Measurements from ENCODE around the gene BICD2. TPM values are rescaled to one million over a fixed set of nuclear protein-coding genes. Genes with fewer than 3 reads are reported as not detected.
"Not testable (repeated sequence)": the region's sequence is repeated elsewhere in the genome, so short reads cannot be mapped to it uniquely, and the experiment has no call there.

The BICD2 gene
- 52.5 TPM for total RNA-seq (ENCODE audit: insufficient read depth, low replicate concordance)

DNA sequence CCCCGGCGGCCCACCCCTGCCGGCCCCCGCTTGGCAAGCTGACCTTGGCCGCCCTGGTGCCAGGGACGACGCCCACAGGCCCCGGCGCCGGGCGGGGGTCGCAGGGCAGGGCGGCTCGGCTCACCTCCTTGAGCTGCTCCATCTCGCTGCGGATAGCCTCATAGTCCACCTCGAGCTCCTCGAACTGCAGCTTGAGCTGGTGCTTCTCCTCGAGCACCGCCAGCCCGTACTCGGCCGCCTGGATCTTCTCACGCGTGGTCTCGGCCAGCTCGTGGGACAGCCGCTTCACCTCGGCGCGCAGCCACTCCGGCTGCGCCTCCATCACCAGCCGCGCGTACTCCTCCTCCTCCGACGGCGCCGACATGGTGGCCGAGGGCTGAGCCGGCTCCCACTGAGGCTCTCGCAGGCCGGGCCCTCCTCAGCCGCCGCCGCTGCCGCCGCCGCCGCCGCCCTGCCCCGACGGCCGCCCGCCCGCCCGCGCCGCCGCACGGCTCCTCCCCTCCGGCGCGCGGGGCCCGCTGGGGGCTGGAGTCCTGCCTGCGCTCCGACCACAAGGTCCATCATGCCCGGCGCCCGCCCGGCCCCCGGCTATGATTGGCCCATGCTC, at the start of gene BICD2:
BICD2 (minus strand) TSS at position 453 of the 607 bp plus-strand sequence; CDS start at position 364, 89 bp downstream.
- no peak for DNase-seq (ENCODE audit: low spot score)

DNA sequence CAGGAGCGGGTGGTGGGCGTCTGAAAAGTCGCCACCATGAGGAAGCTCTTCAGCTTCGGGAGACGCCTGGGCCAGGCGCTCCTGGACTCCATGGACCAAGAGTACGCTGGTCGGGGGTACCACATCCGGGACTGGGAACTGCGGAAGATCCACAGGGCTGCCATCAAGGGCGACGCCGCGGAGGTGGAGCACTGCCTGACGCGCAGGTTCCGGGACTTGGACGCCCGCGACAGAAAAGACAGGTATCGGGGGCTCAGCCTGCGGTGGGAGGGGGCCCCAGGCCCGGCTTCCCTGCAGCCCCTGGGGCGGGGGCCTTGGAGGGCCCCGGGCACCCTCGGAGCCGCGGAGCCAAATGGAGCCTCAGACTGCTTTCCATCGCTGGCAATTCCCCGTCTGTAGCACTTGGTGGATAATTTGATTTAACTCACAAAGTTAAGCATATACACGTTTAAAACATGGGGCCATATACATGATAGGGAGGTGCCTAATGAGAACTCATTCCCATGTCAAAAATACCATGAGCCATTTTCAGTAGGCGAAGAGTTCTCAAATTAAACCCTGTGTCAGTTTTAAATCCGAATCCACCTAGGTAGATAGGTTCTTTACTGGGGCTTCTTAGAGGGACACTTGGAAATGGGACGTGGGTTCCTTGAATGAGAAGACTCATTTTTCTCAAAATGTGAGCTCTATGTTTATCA, 45.1 kb upstream of the BICD2 start:
- DNase-seq (ENCODE audit: low spot score) = not testable (repeated sequence)

DNA sequence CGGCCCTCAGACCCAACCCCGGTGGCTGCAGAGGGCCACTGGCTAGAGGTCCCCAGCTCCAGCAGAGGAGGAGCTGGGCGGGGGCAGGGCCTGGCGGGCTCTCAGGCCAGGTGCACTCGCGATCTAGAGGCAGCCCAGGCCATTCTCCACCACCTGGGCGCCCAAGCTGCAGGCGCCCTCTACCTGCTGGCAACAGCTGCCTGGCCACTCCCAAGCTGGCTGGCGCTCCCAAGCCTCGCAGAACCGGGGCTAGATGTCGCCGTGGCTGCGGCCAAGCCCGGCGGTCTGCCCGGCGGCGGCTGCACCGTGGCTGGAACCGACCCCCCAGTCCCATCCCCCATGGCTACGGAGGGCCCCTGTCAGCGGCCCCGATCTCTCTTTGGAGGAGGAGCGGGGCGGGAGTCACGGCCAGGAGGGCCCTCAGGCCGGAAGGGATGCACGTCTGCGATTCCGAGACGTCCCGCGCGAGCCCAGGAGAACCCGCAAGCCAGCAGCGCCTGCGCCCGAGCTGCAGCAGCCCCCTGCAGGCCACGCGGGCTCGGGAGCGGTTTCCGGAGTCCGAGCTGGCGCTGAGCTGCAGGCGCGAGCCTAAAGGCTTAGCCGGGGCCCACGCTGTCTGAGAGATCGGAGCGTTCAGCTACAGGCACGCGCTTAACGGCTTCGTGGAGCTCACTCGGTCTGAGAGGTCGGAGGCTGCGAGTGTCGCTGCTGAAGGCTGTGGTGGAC, 44.3 kb upstream of the BICD2 start:
- DNase-seq (ENCODE audit: low spot score) = peak; percentile 65

DNA sequence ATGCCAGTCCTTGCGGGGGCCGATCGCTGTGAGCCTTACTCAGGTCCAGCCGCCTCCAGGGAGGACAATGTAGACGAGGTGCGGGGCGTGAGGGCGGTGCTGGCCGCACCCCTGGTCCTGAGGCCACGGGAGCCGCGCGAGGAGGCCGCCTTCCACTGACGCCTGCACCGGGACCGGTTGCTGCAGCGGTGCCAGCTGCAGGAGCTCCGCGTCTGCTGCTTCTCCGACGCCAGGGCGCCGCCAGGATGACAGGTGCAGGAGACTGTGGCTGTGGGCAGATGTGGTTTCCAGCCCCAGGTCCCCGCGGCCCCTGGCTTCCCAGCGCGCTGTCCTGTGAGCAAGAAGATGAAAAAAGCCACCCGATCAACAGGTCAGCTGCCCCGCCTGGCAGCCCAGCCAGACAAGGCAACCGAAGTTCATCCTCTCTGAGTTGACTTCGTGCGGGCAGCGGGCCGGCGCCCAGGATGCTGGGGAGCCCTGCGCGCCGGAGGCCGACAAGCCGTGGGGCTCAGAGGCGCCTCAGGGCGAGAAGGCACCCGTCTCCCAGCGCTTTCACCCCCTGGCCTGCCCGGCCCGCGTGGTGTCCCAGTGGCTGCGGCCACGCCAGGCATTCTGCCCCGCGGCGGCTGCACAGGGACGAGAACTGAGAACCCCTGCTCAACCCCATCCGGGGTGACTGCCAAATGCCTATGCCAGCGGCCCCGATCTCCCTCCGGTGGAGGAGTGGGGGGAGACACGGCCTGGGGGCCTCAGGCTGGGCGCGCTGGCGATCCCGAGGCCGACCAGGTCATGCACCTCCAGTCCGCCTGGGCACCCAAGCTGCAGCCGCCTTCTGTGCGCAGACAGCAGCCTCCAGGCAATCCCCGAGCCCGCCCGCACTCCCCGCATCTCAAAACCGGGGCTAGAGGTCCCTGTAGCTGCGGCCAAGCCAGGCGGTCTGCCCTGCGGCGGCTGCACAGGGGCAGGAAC, 43.4 kb upstream of the BICD2 start:
- no peak for DNase-seq (ENCODE audit: low spot score)

DNA sequence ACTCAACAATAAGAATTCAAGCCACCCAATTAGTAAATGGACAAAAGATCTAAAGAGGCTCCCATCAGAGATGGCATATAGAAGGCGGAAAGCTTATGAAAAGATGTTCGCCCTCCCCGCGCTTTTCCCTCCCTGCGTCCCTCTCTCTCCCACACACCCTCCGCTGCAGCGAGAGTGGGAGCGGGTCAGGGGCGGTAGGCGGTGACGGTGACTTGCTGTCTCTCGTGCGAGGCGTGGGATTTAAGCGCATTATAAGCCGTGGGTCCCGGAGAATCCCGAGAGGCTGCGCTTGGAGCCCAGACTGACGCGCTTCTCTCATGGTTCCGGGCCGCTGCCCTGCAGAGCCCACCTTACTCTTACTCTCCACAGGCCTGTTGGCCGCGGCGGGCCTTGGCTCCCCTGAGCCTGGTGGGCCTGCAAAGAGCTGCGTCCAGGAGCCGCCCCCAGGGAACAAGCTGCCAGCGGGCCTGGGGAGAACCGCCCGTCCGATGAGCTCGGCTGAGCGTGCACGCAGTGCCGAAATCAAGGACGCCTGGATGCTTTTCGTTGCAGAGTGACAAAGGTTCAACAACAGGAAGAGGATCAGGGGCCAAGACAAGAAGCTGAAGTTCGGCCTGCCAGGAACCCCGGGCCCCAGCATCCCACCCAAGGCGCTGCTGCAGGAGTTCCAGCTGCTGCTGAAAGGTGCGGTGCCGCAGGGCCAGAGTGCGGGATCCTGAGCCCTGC, 42.6 kb upstream of the BICD2 start:
- DNase-seq (ENCODE audit: low spot score) = no peak

DNA sequence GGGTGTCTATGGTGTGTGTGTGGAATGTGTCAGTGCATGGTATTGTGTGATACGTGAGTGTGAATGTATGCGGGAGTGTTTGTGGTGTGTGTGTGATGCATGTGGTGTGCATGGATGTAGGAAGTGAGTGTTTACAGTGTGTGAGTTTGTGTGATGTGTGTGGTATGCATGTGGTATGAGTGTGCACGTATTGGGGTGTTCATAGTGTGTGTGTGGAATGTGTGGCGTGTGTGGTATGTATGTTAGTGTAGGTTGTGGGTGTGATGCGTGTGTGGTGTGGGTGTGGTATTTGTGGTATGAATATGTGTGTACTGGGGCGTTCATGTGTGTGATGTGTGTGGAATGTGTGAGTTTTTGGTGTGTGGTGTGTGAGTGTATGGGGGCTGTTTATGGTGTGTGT, 40.1 kb upstream of the BICD2 start:
- no peak for DNase-seq (ENCODE audit: low spot score)

DNA sequence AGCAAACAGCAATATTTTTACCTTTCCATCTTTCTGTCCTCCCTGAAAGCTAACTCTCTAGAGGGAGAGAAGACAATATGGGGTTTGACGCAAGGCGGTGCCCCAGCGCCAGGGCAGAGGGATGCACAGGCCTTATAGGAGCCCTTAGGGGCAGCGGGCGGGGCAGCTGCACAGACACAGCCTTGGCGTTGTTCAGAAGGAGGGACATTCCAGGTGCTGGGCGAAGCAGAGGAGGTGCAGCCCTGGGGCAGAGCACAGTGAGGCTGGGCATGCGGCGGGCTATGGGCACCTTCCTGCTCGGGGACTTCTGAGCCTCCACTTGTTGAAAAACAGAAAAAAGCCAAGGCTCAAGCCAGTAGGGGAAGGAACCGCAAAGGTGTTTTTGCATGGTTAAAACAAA, 33.7 kb upstream of the BICD2 start:
- no peak for DNase-seq (ENCODE audit: low spot score)

DNA sequence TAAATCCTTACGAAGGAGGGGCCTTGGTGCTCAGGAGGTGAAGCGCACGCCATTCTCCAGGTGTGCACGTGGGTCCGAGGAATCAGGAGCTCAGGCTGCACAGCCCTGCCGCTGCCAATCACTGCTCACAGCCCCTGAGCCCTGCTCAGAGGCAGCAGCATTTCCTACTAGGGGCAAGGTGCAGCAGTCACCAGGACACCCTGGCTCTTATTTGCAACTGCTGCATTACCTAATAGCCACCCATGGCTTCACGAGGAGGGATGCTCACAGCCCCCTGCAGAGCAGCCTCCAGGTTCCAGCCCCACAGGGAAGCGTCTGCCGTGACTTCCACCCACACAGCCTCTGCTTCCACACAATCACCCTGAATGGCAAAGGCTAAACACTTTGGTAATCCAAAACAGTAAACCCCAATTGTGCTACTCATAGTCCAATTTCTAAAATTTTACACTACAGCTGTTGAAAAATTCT, 31.7 kb upstream of the BICD2 start:
- not testable (repeated sequence) for DNase-seq (ENCODE audit: low spot score)

DNA sequence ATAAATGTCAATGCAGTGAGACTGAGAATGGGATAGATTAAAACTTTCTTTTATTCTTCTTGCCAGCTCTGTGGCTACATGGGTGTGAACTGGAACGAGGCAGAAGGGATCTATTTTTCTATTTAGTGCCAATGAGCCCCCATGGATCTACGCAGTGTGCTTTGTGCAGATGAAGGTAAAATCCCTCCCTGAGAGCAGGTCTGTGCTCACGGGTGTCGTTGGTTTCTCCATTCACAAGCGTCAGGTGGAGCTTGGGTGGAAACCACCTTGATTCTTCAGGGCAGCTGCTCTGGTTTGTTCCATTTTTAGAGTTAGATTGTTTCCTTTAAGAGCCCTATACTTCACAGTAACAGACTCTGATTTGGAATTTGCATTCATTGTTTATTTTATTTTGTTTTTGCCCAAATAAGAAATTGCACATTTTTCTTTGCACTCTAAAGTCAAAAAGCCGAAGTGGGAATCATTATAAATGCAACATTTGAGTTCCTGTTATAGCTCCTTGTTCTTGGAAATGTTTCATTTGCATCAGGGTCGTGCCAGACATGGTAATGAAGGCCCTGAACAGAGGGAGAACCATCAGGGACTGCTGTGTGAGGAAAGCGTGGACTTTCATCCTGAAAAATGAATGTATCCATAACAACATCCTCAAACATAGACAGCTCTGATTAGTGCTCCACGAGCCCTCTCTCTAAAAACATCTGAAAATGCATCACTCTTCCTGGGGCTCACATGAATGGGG, 31.1 kb upstream of the BICD2 start:
- DNase-seq (ENCODE audit: low spot score) = no peak

DNA sequence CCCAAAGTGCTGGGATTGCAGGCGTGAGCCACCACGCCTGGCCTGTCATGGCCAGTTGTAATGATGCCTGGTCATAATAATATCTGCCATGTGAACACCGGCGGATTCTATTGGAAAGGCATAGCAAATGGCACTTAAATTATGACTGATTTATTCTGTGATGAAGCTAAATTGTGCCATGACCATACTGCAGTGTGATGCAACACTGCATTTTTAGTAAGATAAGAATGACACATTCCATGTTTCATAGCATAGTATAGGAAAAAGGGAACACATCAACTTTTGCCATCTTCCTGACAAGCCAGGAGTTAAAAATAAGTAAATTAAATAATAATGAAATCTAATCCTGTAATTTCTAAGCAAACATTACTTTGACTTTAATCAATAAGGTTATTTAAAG, 30.4 kb upstream of the BICD2 start:
- DNase-seq (ENCODE audit: low spot score) = no peak

DNA sequence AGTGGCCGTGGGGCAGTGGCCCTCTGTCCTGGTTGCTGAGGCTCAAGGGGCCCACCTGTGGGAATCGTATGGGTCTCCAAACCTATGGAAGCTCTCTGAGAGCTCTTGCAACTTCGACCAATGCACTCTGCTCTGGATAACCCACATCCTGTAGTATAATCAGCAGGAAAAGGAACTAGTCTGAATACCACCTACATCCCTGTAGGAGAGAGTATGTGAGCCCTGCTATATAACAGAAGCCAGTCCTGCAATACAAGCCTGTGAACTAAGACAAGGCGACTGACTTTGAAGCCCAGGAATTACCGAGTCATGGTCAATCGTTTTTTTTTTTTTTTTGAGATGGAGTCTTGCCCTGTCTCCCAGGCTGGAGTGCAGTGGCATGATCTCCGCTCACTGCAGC, 29.8 kb upstream of the BICD2 start:
- no peak for DNase-seq (ENCODE audit: low spot score)

DNA sequence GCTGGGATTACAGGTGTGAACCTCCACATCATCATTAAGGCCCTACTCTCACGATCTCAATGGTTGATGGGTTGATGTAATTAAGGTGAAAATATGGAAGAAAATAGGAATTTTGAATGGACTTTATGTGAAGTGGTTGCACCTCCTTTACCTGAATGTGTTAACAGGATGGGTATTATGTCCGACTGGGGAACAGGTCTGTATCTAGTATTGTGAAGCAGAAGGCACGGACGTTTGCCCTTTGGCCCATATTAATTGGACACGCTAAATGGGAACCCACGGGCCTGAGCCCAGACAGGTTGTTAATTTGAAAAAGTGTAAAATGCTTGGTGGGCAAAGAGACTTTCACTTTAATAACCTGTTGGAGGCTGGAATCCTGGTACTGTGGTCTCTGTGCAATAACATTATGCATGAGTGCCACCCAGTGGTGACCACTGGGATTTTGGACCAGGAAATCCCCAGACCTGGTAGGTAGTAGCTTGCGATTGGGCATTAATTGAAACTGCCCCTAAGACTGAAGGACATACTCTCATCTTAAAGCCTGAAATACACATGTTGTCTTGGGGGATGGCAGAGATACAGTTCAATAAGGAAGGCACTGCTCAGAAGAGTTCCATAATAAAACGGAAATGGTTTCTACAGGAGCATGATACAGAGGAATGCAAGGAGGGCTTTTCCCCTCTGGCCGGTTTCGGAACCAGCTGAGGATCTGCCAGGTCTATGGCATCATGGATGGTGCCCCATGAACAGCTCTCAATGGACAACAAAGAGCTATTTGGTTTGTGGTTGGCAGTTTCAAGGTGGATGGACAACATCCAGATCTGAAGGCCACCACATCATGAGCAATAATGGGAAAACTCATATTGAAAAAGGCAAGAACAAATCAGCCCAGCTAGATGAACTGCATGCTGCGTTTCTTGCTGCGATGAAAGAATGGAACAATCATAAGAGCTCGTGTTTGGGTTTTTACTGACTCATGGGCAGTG, 26.2 kb upstream of the BICD2 start:
- peak; percentile 78 for DNase-seq (ENCODE audit: low spot score)

DNA sequence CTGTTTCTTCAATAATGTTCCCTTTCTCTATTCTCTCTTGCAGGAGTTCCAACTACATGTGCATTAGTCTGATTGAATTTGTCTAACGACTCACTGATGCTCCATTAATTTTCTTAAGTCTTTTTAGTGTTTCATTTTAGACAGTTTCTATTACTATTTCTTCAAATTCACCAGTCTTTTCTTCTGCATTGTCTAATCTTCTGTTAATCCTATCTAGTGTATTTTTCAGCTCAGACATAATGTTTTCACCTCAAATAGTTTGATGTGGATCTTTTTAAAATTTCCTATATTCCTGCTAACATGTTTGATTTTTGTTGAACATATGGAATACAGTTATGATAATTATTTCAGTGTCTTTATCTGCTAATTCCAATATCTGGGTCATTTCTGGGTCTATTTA, 21.7 kb upstream of the BICD2 start:
- DNase-seq (ENCODE audit: low spot score) = no peak

DNA sequence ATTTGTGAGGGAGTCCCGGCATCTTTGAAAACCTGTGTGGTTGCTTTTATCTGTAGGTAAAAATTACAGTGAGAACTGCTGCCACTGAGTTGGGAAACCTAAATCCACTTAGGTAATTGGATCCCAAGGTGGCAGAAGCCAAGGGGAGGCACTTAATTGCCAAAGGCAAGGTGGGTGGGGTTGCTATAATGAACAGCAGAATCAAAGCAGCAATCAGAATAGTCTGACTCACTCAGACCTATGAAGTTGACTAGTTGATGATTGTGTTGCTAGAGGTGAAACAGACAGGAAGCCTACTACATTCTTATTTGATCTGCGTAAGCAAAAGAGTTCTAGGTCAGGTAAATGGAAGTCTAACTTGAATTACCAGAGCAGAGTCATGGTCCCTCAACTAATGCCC, 17.3 kb upstream of the BICD2 start:
- DNase-seq (ENCODE audit: low spot score) = no peak

DNA sequence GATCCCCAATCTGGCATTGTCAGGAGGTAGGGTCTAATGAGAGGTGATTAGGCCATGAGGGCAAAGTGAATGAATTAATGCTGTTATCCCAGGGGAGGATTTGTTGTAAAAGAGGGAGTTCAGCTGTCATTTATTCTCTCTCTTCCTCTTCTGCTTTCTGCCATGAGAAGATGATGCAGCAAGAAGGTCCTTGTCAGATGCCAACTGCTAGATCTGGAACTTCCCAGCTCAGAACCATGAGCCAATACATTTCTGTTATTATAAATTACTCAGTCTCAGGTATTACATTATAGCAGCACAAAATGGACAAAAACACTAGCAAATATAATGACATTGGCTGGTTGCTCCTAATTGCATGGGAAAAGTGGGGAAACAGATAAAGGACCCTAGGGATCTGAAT, 15.6 kb upstream of the BICD2 start:
- no peak for DNase-seq (ENCODE audit: low spot score)

DNA sequence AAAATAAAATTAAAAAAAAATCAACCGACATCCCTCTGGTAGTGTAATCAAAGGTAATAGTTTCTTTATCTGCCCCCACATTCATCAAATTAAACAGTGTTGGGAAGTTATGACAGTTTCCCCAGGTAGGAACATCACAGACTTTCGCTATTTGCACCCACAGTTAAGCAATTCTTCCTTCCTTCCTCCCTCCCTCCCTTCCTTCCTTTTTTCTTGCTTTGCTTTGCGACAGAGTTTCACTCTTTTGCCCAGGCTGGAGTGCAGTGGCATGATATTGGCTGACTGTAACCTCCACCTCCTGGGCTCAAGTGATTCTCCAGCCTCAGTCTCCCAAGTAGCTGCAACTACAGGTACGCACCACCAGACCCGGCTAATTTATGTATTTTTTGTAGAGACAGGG, 10.8 kb upstream of the BICD2 start:
- no peak for DNase-seq (ENCODE audit: low spot score)

DNA sequence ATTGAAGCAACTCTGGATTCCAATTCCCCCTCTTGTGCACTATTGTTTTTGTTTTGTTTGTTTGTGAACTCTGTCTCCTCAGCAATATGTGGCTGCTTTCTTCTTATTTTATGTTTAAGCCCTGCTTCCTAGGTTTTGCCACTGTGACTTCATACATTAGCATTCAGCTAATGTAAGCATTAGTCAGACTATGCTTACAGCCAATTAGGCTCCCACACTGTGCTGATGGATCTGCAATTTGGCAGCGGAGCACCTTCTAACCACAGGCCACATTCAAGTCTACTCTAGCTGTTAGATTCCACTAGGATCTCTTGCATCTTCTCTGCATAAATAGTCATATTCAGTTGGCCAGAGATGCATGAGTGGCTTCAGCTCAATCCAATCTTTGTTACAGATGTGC, 9.6 kb upstream of the BICD2 start:
- no peak for DNase-seq (ENCODE audit: low spot score)

DNA sequence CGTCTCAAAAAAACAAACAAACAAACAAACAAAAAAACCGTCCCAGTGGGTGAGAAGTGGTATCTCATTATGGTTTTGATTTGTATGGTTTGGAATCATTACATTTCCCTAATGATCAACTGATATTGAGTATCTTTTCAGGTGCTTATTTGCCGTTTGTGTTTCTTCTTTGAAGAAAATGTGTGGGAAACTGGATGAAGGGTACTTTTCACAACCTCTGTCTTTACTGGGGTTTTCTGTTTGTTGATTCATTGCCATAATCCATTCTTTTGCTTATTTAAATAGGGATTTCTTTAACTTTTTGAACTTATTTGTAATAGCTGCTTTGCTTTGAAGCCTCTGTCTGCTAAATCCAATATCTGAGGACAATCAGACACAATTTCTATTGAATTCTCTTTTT, 9.2 kb upstream of the BICD2 start:
- no peak for DNase-seq (ENCODE audit: low spot score)

DNA sequence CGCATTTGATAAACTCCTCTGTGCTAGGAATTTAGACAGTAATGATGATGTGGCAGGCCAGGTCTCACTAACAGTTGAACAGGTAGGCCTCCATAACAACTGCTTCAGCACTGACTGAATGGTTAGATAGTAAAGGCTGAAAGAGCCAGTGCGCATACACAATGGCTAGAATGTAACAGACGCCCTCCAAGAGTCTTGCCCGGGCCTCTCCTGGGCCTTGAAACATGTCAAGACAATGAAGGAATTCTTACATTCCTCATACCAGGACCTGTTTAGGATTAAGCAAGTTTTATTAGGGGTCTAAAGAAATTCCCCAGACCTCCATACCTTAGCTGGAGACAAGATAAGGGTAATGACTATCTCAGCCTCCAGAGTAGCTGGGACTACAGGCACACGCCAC, 6.7 kb upstream of the BICD2 start:
- DNase-seq (ENCODE audit: low spot score) = peak; percentile 33
